ENCODE measurements around the gene IL21.
A peak's percentile ranks its signal among the peaks of the same experiment; 100 is the strongest.
"Not testable (repeated sequence)": the region's sequence is repeated elsewhere in the genome, so short reads cannot be mapped to it uniquely, and the experiment has no call there.

IL21 gene

GRCh38 chr4:122621016-122621507, at the start of gene IL21:
Gene IL21 (minus strand): TSS chr4:122621066. CDS start chr4:122621011, 55 bp downstream.
- peak in 1 of 2 experiments; percentile 31 for DNase-seq

GRCh38 chr4:122669911-122670738, 49.3 kb upstream of the IL21 start:
- DNase-seq: no peak

- DNase-seq: no peak
Observed at GRCh38 chr4:122668241-122668640, 47.4 kb upstream of the IL21 start.

GRCh38 chr4:122666527-122667245, 45.8 kb upstream of the IL21 start:
- DNase-seq: no peak

- DNase-seq: no peak
Observed at GRCh38 chr4:122665161-122665929, 44.5 kb upstream of the IL21 start.

GRCh38 chr4:122663814-122664610, 43.1 kb upstream of the IL21 start:
- DNase-seq: no peak

- DNase-seq: no peak
Observed at GRCh38 chr4:122663291-122663690, 42.4 kb upstream of the IL21 start.

GRCh38 chr4:122662701-122663100, 41.8 kb upstream of the IL21 start:
- no peak for DNase-seq

GRCh38 chr4:122661176-122662160, 40.6 kb upstream of the IL21 start:
- no peak for DNase-seq

- no peak for DNase-seq
Observed at GRCh38 chr4:122658818-122659295, 38.0 kb upstream of the IL21 start.

GRCh38 chr4:122658377-122658776, 37.5 kb upstream of the IL21 start:
- no peak for DNase-seq

GRCh38 chr4:122657553-122657952, 36.7 kb upstream of the IL21 start:
- no peak for DNase-seq

- DNase-seq: not testable (repeated sequence)
Observed at GRCh38 chr4:122656583-122656982, 35.7 kb upstream of the IL21 start.

- DNase-seq: peak; percentile 71 to 76
Observed at GRCh38 chr4:122652379-122652778, 31.5 kb upstream of the IL21 start.

GRCh38 chr4:122650148-122650547, 29.3 kb upstream of the IL21 start:
- no peak for DNase-seq

GRCh38 chr4:122647656-122648055, 26.8 kb upstream of the IL21 start:
- no peak for DNase-seq

- no peak for DNase-seq
Observed at GRCh38 chr4:122643257-122643656, 22.4 kb upstream of the IL21 start.

GRCh38 chr4:122639181-122639580, 18.3 kb upstream of the IL21 start:
- DNase-seq: no peak

- no peak for DNase-seq
Observed at GRCh38 chr4:122636697-122637096, 15.8 kb upstream of the IL21 start.

- DNase-seq: no peak
Observed at GRCh38 chr4:122635205-122635604, 14.3 kb upstream of the IL21 start.

GRCh38 chr4:122633211-122633610, 12.3 kb upstream of the IL21 start:
- DNase-seq: no peak
